CD1c-positive myeloid dendritic cell (primary cell): ENCODE data around the gene FHIT.
A peak's percentile ranks its signal among the peaks of the same experiment; 100 is the strongest.

Source experiments
- DNase-seq: peaks from one replicate; pipeline ENCODE4 v3.0.0-alpha.2; 2016; ENCODE audit errors: extremely low spot score

Gene FHIT

DNA sequence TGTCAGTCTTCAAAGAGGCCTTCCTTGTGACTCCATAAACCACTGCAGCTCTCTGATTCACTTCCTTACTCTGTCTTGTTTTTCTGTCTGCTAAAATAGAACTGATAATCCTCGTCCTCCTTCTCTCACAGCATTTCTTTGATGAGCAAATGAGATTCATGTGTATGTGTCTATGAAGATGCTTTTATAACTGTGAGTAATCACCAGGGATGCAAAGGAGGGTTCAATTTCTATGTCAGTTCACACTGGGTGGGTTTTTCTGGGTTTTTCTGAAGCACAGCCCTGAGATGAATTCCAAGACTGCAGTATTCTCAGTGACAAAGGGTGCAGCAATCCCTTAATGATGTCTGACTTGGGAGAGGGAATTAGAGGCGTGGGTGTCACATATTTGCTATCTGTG lies 1454.8 kb downstream of the FHIT start:
- DNase-seq: no peak

DNA sequence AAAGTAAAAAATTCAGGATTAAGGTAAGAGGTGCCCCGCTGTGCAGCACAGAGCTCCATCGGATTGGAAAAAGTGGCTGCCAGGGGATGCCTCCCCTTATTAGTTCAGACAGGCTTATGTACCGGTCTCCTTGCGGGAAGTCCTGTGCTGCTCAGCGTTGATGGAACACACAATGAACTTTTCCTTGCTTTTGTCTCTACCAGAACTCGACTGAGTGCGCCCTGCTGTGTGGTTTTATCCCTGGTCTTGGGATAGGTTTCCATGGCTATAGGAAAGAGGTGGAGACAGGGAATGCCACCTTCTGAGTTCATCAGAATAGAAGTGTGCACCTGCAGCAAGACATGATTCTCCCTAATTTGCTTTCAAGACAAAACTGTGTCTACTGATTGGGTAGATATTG lies 1455.5 kb downstream of the FHIT start:
- DNase-seq: no peak

DNA sequence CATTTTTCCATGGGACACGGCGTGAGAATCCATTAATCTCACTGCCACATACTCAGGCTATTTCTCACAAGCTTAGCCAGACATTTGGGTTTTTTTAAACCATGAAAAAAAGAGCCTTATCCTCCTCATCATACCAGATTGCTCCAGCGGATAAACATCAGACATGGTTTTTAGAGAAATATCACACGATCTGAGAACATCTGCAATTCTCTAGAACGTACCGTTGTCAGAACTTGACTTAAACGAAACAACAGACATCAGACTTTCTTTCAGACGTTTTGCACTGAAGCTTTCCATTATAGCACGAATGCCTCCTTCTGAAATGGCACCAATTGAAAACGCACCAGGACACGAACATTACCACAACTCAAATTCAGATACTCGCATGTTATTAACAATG lies 1457.3 kb downstream of the FHIT start:
- DNase-seq: no peak

DNA sequence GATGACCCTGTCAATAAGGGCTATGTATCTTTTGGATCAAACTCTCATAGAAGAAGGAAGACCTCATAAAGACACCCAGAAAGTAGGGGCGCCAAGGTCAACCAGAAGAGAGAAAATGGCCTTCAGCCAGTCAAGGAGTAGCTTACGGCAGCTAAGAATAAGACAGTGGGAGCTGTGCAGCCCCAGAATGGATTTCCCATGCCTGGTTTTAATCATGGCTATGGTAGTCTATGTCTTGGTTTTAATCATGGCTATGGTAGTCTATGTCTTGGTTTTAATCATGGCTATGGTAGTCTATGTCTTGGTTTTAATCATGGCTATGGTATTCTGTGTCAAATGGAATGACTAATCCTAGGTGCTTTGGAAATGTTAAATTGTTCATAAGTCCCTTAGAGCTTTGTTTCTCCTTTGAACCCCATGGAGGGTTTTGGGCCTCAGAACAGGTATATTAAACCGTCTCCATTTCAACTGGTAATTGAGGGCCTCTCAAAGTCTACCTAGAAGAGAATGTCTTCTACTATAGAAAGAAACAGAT lies 1459.4 kb downstream of the FHIT start:
- no peak for DNase-seq

DNA sequence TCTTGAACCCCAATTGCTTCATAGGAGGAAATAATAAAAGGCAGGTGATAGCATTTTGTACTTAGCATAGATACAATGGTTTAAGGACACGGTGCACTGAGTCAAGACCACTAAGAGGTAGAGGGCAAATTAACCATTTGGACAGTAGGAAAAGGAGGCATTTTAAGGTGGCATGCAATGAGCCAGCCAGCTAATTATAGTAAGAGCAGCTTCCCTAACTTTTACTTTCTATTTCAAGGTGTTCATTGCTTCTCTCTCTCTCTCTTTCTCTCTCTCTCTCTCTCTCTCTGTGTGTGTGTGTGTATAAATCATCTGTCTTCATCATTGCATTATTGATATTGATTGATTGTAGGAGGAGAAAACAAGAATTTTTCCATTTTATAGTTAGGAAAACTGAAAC lies 1461.0 kb downstream of the FHIT start:
- DNase-seq: no peak

DNA sequence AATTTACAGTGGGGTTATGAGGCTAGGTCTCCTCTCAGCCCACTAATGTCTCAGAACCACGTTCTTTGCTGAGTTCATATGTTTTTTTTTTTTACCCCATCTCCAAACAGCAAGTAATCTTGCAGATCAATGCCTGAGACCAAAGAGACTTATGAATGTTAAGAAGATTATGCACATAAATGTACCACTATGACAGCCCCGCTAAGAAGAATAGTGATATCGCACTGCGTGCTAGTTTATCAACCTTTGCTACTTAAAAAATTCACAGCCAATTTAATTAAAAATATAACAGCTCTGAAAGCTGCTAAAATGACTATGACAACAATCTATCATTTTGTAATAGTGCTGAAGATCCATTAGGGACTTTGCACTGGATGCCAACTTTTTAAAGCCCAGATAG lies 1462.5 kb downstream of the FHIT start:
- DNase-seq: no peak

DNA sequence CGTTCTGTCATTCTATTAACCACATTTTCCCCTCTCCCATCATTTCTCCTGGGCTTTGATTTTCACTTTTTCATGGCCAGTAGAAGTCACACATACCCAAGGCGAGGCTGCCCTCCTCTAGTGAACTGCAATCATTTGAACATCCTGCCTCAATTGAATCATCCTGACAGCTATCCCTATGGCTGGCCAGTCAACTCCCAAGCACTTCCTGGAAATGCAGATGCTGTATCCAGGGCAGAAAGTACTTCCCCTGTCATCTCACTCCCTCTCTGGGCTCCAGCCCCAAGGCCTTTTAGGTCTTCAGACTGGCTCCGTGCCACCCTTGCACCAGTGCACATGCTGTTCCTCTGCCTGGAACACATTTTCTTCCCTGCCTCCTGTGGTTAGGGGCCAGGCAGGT lies 1463.1 kb downstream of the FHIT start:
- DNase-seq: no peak

DNA sequence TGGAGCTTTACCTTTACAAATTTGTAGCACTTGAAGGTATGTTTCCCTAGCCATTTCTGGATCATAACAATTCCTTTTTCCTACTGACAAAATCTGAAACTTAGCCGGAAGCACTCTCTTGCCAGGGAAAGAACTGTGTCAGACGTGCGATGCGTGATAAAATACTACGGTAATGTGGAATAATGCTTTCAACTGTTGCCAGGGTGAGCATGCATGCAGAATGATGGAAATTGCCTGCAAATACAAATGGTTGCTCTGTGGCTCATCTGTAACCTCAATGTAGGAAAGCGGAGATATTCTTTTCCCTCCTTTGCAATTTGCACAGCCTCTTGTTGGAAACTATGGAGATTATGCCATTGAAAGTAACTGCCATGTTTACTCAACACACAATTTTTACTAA lies 1464.9 kb downstream of the FHIT start:
- DNase-seq: no peak

DNA sequence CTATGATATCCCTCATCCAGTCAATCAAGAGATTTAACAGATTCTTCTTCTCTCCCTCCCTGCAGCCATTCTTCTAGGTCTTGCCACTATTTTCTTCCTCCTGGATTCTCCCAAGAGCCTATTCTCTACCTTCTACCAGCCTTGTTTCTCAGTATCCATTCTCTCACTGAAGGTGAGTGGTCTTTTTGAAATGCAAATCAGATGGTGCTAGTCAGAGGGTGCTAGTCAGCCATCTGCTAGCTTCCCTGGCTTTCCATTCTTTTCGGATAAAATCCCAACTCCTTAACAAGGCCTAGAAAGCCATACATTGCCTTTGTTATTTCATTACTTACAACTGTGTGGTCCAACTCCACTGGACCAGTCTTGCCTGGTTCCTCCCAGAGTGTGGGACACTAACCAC lies 1467.1 kb downstream of the FHIT start:
- DNase-seq: no peak

DNA sequence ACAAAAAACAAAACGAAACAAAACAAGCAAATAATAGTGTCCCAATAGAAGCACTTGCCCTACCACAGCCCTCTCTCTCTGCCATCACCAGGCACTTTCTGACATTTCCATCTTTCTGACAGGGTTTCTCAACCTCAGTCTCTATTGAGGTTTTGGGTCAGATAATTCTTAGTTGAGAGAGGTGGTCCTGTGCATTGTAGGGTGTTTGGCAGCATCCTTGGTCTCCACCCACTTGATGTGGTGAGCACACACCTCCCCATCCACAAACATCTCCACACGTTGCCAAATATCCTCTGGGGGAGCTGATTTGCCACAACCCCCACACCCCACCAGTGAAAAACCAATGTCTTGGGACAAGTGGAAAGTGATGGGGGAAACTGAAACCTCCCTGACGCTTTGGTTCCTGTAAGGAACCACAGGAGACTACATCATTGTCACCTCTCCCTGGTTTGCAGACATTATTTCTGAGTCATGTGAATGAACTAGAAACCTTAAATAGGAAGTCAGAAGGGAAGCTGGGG lies 1467.7 kb downstream of the FHIT start:
- peak; percentile 20 for DNase-seq

DNA sequence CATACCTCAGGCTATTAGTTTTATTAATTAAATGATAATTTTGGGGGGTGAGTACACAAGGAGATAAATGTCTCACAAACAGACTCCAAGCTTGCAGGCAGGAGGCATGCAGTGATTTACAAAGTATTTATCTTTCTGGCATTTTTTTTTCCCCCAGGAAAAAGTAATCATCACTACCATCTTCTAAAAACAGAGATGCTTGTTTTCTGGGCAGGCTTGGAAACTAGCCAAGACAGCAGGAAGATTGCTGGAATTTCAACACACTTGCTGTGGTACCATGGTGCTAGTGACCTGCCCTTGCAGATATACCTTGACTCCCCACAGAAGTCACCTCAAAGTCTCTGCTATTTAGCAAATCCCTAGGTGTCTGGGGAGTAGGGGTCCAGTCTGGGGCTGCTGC lies 1468.6 kb downstream of the FHIT start:
- no peak for DNase-seq

DNA sequence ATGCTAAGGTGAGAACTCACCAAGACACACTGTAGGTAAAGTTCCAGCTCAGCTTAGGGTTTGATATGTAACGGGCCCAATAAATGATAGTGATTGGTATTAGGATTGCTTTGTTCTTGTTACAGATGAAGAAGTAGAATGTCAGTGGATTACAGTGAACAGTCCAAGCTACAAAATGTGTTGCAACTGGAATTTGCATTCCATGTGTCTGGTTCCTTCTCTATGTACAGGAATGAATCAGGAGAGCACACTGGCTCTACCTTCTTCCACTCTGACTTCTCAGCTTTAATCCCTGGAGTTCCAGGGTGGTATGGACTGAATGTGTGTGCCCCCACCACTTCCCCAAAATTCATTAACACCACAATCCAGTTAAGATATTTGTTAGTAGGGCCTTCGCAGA lies 1471.0 kb downstream of the FHIT start:
- DNase-seq: no peak

DNA sequence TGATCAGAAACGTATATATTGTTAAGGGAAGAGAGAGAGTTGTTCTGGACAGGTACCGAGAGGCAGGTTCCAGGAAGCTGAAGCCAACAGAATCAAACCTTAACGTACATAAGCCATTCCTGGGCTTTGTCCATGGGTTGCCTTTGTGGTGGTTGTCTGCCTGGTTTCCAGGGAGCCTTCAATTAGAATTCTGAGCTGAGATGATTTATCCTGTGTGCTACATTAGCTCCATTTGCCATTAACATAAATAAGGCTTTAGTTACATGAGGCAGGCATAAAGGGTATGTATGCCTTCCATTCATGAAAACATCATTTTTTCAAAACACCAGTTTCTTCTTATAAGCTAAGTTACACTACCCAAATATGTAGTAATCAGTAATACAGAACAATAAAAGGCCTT lies 1472.0 kb downstream of the FHIT start:
- no peak for DNase-seq

DNA sequence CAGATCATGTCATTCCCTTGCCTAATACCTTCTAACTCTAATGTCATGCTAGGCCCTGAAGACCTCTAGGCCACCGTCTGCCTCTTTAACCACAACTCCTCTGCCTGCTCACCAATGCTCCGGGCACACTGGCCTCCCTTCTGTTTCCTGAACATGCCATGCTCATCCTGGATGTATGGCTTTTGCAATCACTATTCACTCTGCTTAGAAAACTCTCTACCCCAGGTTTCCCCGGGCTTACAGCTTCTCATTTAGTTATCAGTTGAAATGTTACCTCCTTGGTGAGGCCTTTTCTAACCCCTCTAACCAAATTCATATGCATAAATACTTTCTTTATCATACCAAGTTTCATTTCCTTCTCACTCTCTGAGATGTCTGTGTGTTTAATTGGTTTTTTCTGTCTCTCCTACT lies 1473.6 kb downstream of the FHIT start:
- DNase-seq: no peak

DNA sequence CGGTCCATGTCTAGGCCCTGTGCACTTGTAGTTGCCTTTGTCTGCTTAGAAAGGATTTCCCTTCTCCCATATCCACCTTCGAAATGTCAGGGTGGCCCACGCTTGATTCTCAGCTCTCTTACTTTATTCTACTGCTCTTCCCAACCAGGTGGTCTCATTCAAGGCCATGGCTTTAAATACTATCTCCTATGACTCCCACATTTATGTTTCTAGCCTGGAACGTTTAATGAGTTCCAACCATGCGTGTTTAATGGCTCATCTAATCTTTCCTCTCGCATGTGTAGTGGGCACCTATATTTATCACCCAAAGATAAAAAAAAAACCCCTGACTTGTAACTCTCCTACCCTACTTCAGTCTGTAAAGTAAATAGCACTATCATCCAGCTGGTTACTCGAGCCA lies 1474.2 kb downstream of the FHIT start:
- DNase-seq: no peak

DNA sequence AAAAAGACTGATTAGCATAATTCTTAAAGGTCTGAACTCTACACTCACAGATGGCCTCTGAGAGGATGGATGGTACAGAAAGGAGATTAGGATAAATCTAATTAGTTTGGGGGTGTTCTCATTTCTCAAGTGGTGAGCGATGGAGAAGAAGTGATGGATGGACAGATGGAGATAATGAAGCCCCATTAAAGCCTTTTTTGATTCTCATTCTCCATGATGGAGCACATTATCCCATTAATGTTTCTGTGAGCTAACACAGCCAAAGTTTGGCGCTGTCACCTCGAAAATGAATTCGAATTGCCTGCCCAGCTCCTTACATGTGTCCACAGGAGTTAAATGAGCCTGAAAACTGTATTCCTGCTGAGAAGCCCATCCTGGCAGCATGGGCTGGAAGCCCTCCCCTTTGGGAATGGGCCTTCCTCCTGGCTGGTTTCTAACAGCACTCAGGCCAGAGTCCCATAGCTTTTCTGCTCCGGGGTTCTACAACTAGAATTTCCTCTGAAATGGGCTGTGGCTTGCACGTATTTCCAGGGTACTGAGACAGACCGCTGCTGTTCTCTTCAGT lies 1475.4 kb downstream of the FHIT start:
- DNase-seq: no peak

DNA sequence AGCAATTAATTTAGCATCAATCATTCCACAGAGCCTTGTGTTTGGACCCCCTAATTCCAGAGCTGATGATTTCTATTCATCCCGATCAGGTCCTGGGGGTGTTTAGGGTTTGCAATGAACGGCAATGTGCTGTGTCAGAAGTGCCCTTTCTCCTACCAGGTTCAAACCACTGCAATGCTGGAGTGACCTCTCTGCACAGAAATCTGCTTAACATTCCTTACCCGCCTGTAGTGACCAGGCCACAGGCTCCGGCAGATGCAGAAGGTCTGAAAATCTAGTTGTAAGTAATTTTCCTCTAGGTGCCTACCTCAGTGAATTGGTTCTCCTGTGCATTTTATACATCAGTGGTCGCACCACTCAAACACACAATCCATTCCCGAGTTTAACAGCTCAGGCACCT lies 1476.1 kb downstream of the FHIT start:
- no peak for DNase-seq

DNA sequence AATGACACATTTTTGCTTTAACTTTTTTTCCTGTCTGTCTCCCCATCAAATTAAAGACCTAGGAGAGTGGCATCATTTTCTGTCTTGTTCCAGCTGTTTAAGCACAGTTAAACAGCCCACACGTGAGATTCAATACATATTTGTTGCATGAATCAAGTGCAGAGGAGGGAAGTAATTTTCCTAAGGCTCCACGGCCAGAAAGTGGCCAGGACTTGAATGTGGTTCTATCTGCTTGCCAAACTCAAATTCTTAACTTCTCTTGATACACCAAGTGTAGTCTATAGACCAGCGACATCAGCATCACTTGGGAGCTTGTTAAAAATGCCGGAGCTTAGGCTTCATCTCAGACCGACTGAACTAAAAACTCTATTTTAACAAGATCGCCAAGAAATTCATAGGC lies 1476.6 kb downstream of the FHIT start:
- no peak for DNase-seq

DNA sequence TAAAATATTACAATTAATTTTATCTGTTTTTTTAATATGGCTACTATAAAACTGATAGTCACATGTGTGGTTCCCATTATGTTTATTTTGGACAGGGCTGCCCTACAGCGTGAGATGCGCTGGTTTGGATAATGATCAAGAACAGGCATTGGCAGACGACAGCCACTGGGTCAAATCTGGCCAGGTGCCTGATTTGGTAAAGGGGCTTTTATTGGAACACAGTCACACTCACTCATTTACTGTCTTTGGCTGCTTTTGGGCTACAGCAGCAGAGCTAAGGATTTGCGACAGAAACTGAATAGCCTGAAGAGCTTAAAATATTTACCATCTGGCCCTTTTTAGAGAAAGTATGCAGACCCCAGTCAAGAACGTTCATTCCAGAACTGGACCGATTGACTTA lies 1477.3 kb downstream of the FHIT start:
- no peak for DNase-seq

DNA sequence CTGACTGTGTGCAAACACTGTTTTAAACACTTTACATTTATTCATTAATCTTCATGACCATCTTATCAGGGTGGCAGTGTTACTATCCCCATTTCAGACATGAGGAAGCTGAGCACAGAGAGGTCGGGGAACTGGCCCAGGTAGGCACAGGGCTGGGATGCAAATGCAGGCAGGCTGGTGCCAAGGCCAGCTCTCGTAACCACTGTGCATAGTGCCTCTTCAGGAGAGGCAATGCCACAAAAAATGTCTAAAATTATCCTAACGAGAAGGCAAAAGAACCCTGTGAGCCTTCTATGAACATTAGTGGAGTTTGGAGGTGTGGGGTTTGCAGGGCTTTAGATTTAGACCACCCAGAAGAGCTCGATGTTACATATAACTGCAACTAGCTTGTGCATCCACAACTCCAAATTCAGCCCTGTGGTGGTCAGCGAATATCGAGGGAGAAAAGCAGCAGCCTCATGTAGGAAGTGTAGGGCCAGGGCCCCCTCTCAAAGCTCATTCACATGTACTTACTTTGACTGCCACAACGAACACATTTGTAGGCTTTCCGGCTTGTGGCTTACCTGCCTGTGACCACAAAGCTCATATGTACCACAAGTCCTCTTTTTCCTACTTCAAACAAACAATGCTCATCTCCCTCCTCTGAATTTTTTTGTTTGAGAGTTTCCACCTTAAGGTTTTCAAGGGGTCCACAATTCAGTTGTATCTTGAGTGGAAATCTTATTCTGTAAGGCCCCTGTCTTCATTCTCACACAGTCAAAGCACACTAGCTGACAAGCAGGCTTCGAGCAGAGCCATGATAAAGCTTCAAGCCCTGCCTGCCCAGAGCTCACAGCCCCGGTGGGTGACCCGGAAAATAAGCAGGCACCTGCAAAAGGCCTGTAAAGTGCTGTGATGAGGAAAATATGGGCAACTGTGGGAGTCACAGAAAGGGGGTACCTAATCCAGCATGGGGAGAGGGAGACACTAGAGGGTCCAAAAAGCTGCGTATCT lies 1478.5 kb downstream of the FHIT start:
- DNase-seq: no peak

DNA sequence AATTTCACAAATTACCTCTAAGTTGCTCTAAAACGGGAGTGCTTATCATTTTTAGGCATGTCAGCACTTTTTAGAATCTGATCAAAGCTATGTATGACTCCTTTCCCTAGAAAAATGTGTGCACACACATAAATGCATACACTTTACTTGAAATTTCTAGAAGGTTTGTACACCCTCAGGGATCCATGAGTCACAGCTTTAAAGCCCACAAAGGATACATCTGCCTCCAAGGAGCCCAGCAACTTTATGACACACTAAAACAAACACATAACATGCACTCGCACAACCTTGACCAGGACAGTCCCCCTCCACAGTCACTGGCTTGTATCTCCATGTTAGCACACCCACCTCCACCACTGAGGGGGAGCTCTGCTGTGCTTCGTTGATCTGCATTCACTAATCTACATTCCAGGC lies 1479.5 kb downstream of the FHIT start:
- DNase-seq: no peak

DNA sequence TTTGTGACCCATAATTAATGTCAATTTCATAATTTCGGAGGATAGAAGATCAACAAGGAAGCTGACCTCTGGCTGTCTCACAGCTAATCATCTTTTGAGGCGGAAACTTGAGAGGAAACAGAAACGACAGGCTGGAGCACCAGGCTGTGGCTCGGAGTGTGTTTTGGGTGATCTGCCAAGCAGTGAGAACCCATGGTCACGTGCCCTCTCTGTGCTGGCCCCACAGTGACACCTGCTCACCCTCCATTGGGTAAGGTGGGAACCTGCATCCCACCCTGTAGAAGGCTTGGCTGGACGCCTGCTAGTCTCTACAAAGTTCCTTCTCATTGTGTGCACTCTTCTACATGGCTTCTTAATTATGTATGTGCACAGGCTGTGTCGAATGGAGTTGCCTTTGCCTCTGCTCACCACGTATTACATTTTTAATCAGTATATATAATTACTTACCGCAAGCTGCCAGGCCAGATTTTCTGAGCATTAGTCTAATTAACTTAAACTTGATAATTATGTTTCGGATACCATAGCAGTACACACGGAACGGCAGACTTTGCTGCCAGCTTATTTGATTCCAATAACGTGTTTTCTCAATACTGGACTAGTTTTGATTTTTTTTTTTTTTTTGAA lies 1482.0 kb downstream of the FHIT start:
- no peak for DNase-seq
